Measurements from ENCODE around the gene CD24.

DNA sequence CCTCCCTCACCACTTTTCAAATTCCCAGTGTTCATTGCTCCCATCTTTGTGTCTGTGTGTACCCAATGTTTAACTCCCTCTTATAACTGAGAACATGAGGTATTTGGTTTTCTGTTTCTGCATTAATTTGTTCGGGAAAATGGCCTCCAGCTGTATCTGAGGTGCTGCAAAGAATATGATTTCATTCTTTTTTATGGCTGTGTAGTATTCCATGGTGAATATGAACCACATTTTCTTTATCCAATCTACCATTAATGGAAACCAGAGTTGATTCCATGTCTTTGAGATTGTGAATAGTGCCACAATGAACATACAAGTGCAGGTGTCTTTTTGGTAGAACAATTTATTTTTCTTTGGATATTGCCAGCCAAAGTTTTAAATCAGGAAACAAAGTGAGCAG, 10.4 kb downstream of the CD24 start:
- TF ChIP-seq CTCF (IDR thresholded peaks at IDR 0.05; ENCODE audit: insufficient read depth, low read length) (no peak), GABPA (IDR thresholded peaks at IDR 0.05; ENCODE audit: low read depth) (no peak), POLR2AphosphoS5 (IDR thresholded peaks at IDR 0.05; ENCODE audit: low read depth) (no peak), REST (IDR thresholded peaks at IDR 0.05; ENCODE audit: insufficient replicate concordance, low read depth) (no peak)
